Measurements from ENCODE around the gene STK40. TPM values are rescaled to one million over a fixed set of nuclear protein-coding genes. Genes with fewer than 3 reads are reported as not detected.

Gene STK40
- total RNA-seq, 2 donors from 2014 or later: 56.1 to 63.5 TPM

DNA sequence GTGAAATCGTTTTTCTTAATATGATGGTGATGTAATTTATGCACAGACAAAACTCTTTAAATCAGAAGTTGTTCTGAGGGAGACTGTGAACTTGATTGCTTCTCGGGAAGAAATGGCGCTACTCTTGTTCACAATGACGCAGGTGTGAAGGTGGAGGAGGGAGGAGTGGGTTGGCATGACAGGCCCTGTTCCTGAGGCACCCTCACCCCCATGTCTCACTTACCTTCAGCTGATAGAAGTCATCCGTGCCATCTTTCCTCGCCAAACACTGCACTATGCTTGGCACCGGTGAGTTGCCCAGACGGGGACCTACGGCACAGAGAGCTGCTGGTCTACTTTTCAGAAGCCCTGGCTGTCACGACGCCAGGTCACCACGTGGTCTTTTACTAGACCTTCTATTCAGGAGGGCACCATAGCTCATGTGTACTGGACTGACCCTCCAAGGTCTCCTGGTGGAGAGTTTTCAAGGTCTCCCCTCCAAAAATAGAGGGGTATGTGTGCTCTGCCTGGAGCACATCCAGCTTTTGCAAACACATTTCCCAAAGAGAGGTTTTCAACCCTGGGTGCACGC lies 27.1 kb downstream of the STK40 start:
- Mint-ChIP-seq H3K36me3 (ENCODE audit: insufficient read depth in 2 of 2) (peaks cover 12 to 24% of the 10 kb centered on the region in 2 donors), H3K4me1 (ENCODE audit: low read depth) (peaks cover 13% of the 10 kb centered on the region), H3K4me3 (no peak overlapping the region), H3K27me3 (ENCODE audit: low read depth) (no peaks in the 10 kb centered on the region), H3K9me3 (no peaks in the 10 kb centered on the region), H3K27ac (no peak overlapping the region)
- DNase-seq: no peak
- ATAC-seq (replicated peaks in 1 of 2): no peak

DNA sequence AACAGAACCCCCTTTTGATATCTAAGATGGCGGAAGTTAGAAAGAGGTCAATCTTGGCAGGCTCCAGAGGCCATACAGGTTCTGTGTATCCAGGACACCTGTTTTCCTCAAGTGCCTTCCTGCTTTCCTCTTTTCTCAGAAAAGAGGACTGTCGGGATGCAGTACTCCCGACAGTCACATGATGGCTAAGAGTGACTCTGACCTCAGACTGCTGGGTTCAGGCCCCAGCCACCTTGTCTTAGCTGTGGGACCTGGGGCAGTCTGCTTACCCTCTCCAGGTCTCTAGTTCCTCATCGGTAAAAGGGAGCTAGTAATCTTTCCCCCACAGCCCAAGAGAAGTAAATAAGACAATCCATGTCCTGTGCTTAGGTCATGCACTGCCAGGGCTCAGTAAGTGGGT lies 29.9 kb downstream of the STK40 start:
- H3K4me1 Mint-ChIP-seq (ENCODE audit: low read depth): peaks cover 30% of the 10 kb centered on the region
- ATAC-seq (replicated peaks in 1 of 2) (no peak), DNase-seq (no peak)
- peaks cover 10 to 19% of the 10 kb centered on the region in 2 donors for H3K36me3 Mint-ChIP-seq (ENCODE audit: insufficient read depth in 2 of 2)
- H3K9me3 Mint-ChIP-seq: no peaks in the 10 kb centered on the region
- no peaks in the 10 kb centered on the region for H3K27me3 Mint-ChIP-seq (ENCODE audit: low read depth)
- no peak overlapping the region for H3K4me3 Mint-ChIP-seq
- no peak overlapping the region for H3K27ac Mint-ChIP-seq

DNA sequence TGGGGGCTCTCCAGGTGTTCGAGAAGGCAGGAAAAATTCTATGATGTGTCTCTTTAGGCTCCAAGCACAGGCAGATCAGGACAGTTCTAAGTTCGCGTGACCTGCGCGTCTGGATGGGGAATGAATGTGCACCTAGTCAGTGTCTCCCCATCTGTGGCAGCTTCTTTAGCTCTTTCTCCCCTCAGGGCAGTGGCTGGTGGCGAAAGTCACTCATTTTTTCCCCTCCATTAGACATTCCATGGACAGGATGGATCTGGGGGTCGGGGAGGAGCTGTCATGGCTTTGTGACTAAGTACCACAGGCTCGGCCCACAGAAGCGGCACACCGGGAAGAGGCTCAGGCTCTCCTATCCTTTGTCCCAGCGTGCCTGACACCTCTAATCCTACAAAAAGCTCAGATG lies 31.2 kb downstream of the STK40 start:
- DNase-seq: no peak
- no peak overlapping the region for H3K27ac Mint-ChIP-seq
- H3K36me3 Mint-ChIP-seq (ENCODE audit: insufficient read depth in 2 of 2): peaks cover 6 to 13% of the 10 kb centered on the region in 2 donors
- H3K4me1 Mint-ChIP-seq (ENCODE audit: low read depth): peaks cover 32% of the 10 kb centered on the region
- H3K27me3 Mint-ChIP-seq (ENCODE audit: low read depth): no peaks in the 10 kb centered on the region
- ATAC-seq (replicated peaks in 1 of 2): no peak
- H3K4me3 Mint-ChIP-seq: no peak overlapping the region
- no peaks in the 10 kb centered on the region for H3K9me3 Mint-ChIP-seq

DNA sequence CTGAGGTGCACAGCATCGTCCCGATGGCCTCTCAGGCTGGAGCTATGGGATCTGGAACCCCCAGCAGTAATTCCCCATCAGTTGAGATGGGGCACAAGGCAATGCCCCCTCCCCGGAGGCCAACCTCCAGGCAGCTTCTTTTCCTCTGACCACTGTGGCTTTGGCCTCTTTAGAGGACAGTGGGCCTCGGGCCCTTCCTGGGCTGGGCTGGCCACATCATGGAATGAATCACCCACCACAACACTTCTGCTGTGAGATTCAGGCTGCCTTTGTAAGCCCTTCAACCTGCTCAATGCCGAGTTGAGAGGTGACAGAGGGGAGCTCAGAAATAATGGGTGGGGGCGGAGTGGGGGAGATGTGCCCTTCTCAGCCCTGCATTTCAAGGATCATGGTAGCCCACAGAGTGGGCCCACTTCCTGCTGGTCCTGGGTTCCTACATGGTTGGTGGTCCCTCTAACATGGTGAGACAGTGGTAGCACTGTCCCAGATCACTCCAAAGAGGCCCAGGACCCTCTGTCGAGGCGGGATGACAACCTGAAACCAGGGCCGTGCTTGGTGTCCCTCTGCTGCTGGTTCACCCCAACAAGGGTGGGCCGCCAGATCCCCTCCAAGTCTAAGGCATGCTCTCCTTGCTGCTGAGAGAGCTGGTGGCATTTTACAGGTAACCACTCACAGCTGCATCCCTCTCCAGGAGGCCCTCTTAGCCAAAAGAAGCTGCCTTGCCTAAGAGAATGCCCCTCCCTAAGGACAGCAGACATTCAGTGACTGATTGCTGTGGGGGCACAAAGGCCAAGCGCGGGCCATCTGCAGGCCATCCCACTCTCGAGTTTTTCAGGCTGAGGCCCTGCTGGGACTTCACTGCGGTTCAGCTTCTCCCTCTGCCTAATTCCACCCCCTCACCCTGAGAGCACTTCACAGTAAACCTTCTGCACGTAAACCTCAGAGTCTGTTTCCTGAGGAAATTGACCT lies 32.5 kb downstream of the STK40 start:
- peaks cover 25% of the 10 kb centered on the region for H3K4me1 Mint-ChIP-seq (ENCODE audit: low read depth)
- ATAC-seq (replicated peaks in 1 of 2) (no peak), DNase-seq (no peak)
- H3K36me3 Mint-ChIP-seq (ENCODE audit: insufficient read depth in 2 of 2): peaks cover 3 to 15% of the 10 kb centered on the region in 2 donors
- no peak overlapping the region for H3K27ac Mint-ChIP-seq
- H3K27me3 Mint-ChIP-seq (ENCODE audit: low read depth): no peaks in the 10 kb centered on the region
- no peak overlapping the region for H3K4me3 Mint-ChIP-seq
- H3K9me3 Mint-ChIP-seq: no peaks in the 10 kb centered on the region

DNA sequence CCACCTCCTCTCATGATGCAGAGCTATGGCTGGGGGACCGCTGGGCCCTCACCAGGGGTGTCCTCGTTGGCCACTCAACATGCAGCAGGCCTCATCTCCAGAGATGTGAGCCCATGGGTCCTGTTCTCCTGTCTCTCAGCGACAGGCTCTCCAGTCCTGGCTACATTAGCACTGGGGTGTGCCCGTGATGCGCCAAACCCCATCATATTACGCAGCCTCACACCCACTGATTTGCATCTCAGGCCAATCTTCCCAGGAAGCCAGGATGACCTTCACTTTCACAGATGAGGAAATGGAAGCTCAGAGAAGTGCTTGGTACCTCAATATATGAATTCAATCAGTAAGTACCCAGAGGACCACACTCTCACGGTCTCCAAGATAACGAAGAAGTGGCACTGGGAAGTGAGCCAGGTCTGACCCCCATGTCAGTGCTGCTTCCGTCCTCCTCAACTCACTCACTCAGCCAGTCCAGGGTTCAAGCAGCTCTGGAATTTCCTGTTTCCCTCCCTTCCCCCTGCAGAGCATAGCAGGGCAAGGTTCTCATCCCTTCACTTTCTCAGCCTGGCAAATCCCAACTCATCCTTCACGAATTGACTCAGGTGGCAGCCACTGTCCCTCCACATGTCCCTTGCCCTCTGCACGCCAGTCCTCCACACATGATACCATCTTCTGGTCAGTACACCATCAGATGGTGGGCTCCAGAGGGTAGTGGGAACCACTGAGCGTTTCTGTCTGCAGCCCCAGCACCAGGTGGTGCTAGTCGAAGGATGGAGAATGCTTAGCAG lies 33.4 kb downstream of the STK40 start:
- Mint-ChIP-seq H3K27ac (no peak overlapping the region), H3K9me3 (no peaks in the 10 kb centered on the region), H3K36me3 (ENCODE audit: insufficient read depth in 2 of 2) (peaks cover 2 to 14% of the 10 kb centered on the region in 2 donors), H3K4me3 (peak overlapping the region in 1 of 2 donors; percentile 20), H3K4me1 (ENCODE audit: low read depth) (peaks cover 25% of the 10 kb centered on the region), H3K27me3 (ENCODE audit: low read depth) (no peaks in the 10 kb centered on the region)
- ATAC-seq (replicated peaks in 1 of 2) (no peak), DNase-seq (no peak)

DNA sequence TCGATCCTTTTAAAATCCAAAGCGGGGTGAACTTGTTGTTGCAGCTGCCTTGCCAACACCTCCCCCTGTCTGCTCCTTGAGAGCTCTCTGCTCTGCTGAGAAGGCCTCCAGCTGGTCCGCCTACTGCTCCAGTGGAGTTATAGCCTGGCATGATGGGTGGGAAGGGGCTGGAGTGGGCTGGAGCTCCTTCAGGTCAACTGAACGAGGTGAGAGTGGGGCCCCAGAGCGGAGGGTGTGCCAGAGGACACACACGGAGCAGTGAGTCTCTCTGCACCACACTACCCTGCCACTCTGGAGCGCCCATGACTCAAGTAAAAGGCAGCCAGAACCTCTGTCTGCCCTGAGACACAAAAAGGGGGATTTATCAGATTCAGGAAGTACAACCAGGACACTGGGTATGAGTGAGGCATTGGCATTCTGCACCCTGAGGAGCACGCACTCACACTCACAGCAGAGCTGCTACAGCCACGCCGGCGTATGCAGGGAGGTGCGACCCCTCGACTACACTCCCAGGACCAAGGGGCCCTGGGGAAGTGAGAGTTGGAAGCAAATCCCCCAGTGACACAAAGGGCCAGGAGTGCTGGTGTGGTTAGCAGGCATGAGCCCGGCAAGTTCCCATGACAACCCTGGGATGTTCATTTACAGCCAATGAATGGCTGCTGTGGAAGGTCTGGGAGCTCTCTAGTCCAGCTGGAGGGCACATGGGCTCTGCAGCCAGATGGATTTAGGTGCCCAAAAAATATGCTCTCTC lies 34.3 kb downstream of the STK40 start:
- peak; percentile 10 to 13 for ATAC-seq (replicated peaks in 1 of 2)
- Mint-ChIP-seq H3K27ac (no peak overlapping the region), H3K9me3 (no peaks in the 10 kb centered on the region), H3K4me3 (peak overlapping the region; percentile 20 to 57), H3K4me1 (ENCODE audit: low read depth) (peaks cover 25% of the 10 kb centered on the region), H3K27me3 (ENCODE audit: low read depth) (no peaks in the 10 kb centered on the region), H3K36me3 (ENCODE audit: insufficient read depth in 2 of 2) (peaks cover 2 to 14% of the 10 kb centered on the region in 2 donors)
- DNase-seq: no peak

DNA sequence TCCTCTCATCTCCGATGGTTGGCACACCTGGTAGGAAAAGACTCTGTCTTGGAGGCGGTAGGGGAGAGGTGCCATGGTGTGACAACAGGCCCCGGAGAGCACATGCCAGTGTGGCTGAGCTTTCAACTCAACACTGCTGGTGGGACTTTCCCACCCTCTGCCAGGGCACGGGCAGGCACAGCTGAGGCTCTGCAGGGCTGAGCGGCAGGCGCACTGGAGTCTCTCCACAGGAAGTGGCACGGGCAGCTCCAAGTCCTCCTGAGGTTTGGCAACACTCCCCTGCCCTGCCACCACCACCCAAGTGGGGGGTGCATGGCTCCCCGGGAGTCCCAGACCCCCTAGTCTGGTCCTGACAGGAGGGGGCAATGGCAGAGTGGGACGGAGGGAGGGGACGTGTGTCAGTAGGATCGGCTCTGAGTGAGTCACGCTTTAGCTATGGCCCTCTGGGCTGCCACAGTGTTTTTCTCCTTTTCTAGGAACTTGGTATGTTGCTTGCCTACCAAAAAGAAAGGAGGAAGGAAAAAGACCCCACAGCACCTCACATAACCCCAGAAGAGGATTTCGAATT lies 35.0 kb downstream of the STK40 start:
- H3K36me3 Mint-ChIP-seq (ENCODE audit: insufficient read depth in 2 of 2): peaks cover 2 to 14% of the 10 kb centered on the region in 2 donors
- no peaks in the 10 kb centered on the region for H3K9me3 Mint-ChIP-seq
- ATAC-seq (replicated peaks in 1 of 2) (peak; percentile 78 to 88), DNase-seq (peak; percentile 45 to 60)
- no peaks in the 10 kb centered on the region for H3K27me3 Mint-ChIP-seq (ENCODE audit: low read depth)
- peaks cover 25% of the 10 kb centered on the region for H3K4me1 Mint-ChIP-seq (ENCODE audit: low read depth)
- peak overlapping the region; percentile 30 to 57 for H3K4me3 Mint-ChIP-seq
- no peak overlapping the region for H3K27ac Mint-ChIP-seq

DNA sequence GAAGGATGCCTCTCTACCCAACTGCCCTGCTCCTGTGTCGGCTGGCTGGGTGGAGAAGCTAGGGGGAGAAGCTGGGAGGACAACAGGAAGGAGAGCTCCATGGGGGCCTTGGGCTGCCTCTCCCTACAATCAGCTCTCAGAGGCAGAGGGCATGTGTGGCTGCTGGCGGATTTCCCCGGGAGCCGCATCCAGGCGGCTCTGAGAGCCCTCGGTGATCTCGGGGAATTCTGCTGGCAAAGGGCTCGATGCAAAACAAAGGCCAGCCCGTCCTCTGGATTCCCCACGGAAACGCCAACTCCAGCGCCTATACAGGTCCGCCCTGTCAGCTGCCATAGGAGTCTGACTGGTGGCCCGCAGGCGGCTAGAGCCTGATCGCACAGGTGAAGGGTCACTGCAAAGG lies 35.9 kb downstream of the STK40 start:
- no peak for ATAC-seq (replicated peaks in 1 of 2)
- no peak for DNase-seq
- Mint-ChIP-seq H3K4me1 (ENCODE audit: low read depth) (peaks cover 25% of the 10 kb centered on the region), H3K27me3 (ENCODE audit: low read depth) (no peaks in the 10 kb centered on the region), H3K36me3 (ENCODE audit: insufficient read depth in 2 of 2) (peaks cover 2 to 13% of the 10 kb centered on the region in 2 donors), H3K27ac (no peak overlapping the region), H3K4me3 (peak overlapping the region in 1 of 2 donors; percentile 57), H3K9me3 (no peaks in the 10 kb centered on the region)

DNA sequence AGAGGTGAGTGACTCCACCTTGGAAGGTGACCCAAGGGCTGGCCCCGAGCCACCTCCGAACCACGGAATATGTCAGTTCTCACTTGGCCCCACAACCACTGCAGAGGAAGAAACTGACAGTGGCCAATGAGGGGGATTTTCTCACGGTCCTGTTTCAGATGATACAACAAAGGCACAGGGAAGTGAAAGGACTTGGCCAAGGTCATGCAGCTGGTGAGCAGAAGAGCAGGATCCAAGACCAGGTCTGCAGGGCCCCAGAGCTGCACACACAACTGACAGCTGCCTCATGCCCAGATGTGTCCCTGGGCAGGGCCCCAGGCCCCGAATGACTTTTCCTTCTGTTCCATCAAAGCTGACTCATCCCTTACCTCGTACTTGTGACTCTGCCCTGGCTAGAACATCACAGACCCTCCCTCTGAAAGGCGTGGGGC lies 36.5 kb downstream of the STK40 start:
- DNase-seq (no peak), ATAC-seq (replicated peaks in 1 of 2) (peak; percentile 27 to 41)
- H3K9me3 Mint-ChIP-seq: no peaks in the 10 kb centered on the region
- no peak overlapping the region for H3K27ac Mint-ChIP-seq
- H3K4me3 Mint-ChIP-seq: no peak overlapping the region
- H3K4me1 Mint-ChIP-seq (ENCODE audit: low read depth): peaks cover 25% of the 10 kb centered on the region
- peaks cover 2 to 13% of the 10 kb centered on the region in 2 donors for H3K36me3 Mint-ChIP-seq (ENCODE audit: insufficient read depth in 2 of 2)
- H3K27me3 Mint-ChIP-seq (ENCODE audit: low read depth): no peaks in the 10 kb centered on the region

DNA sequence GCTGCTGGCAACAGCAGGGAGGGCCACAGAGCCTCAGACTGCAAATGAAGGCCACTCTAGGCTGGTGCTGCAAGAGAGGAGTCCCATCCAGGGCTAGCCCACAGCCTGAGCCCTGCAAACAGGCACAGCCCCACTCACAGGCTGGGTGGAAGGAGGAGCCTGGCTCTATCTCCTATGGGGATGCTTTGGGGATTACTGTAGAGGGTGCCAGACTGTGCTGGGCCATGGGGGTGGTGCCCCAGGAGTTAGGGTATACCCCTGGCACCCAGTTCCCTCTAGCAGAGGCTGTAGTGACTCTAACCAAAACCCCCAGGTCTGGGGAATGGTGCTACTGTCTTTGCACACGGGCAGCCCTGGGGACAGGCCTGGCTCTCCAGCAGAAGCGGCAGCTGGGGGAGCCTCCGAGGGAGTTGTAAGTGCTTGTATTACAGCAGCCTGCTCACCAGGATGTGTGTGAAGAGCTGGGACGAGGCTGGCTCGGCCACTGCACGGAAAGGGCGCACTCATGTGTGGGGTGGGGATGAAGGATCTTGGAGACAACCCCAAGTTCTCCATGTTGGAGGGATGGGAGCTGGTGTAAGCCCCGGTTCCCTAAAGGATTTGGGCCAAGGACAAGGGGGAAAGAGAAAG lies 38.9 kb downstream of the STK40 start:
- DNase-seq (no peak), ATAC-seq (replicated peaks in 1 of 2) (no peak)
- H3K9me3 Mint-ChIP-seq: no peaks in the 10 kb centered on the region
- H3K27me3 Mint-ChIP-seq (ENCODE audit: low read depth): no peaks in the 10 kb centered on the region
- peaks cover 17% of the 10 kb centered on the region for H3K4me1 Mint-ChIP-seq (ENCODE audit: low read depth)
- peaks cover 0 to 7% of the 10 kb centered on the region in 2 donors for H3K36me3 Mint-ChIP-seq (ENCODE audit: insufficient read depth in 2 of 2)
- H3K4me3 Mint-ChIP-seq: no peak overlapping the region
- H3K27ac Mint-ChIP-seq: peak overlapping the region; percentile 28

DNA sequence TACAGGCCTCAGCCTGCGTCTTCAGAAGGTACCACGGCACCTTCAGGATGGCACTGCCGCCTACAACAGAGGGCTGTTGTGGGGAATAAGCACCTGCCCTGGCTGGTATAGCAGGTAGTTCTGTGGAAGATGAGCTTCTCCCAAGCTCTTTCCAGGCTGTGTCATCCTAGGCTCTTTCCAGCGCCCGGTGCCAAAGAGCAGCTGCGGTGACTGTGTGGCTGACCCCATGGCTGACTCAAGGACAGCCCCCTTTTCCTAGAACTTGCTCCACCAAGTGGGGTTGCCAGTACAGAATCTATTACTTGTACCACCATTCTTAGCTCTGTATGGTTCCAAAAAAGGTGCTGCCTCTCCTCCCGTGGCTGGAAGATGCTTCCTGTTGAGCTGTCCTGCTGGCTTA lies 40.4 kb downstream of the STK40 start:
- H3K9me3 Mint-ChIP-seq: no peaks in the 10 kb centered on the region
- no peak overlapping the region for H3K4me3 Mint-ChIP-seq
- ATAC-seq (replicated peaks in 1 of 2) (no peak), DNase-seq (no peak)
- peaks cover 0 to 7% of the 10 kb centered on the region in 2 donors for H3K36me3 Mint-ChIP-seq (ENCODE audit: insufficient read depth in 2 of 2)
- peaks cover 4% of the 10 kb centered on the region for H3K4me1 Mint-ChIP-seq (ENCODE audit: low read depth)
- H3K27ac Mint-ChIP-seq: no peak overlapping the region
- H3K27me3 Mint-ChIP-seq (ENCODE audit: low read depth): no peaks in the 10 kb centered on the region

DNA sequence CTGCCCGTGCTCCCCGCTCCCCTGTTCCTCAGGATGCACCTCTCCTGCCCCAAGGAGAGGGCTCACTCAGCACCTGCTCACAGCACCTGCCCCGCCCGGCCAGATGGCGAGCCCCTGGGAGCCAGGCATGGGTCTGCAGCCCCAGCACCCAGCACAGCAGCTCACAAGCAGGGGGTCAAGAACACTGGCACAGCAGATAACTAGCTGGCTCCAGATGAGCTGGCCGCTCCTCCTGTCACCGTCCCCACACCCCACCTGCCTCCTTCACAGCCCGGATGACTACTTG lies 41.4 kb downstream of the STK40 start:
- H3K4me1 Mint-ChIP-seq (ENCODE audit: low read depth): no peaks in the 10 kb centered on the region
- no peak overlapping the region for H3K27ac Mint-ChIP-seq
- no peak for DNase-seq
- no peaks in the 10 kb centered on the region for H3K27me3 Mint-ChIP-seq (ENCODE audit: low read depth)
- H3K36me3 Mint-ChIP-seq (ENCODE audit: insufficient read depth in 2 of 2): peaks cover 0 to 7% of the 10 kb centered on the region in 2 donors
- no peak for ATAC-seq (replicated peaks in 1 of 2)
- no peaks in the 10 kb centered on the region for H3K9me3 Mint-ChIP-seq
- H3K4me3 Mint-ChIP-seq: no peak overlapping the region

All from activated T-cell treated with anti-CD3 and anti-CD28 coated beads, Interleukin-2, amount 50 U/mL, for 72 hours (primary cell).